HG02973 (cell line): ENCODE measurements around the gene CRYBG2.
"Not testable (repeated sequence)": the region's sequence is repeated elsewhere in the genome, so short reads cannot be mapped to it uniquely, and the experiment has no call there.

Experiments
- ATAC-seq: cut with Tn5 transposase; IDR thresholded peaks from one replicate; pipeline ENCODE4 v1.9.1; 2021; ENCODE audit warnings: moderate library complexity; ENCODE audit not compliant: unreplicated experiment

Gene CRYBG2

DNA sequence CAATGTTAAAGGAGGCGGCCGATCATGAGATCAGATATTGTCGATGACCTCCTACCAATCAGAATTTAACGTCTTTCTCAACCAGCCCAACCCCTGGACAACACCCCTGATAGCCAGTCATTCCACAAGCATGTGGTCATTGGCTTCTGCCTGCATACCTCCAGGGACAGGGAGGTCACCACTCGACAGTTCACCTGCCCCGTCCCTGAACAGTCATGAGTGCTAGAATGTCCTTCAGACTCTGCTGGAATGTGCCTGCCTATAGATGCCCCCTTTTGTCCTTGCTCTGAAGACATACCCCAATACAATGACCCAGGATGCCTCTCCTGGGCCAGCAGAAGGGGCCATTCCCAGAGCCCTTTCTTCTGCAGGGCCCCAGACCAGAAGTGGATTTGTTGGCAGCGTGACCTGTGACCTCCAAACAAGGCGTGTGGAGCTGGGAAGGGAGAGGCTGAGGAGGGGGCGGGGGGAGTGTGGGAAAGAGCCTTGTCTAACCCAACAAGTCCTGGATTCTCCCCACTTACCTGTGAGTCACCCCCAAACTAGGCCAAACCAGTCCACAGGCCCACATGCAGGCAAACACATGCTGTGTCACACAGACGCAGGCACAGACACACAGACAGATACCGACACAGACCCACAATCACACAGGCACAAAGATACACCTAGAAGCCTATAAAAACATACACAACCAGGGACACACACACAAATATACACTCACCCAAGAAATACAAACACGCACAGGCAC lies 2.2 kb downstream of the CRYBG2 start:
- no peak for ATAC-seq

DNA sequence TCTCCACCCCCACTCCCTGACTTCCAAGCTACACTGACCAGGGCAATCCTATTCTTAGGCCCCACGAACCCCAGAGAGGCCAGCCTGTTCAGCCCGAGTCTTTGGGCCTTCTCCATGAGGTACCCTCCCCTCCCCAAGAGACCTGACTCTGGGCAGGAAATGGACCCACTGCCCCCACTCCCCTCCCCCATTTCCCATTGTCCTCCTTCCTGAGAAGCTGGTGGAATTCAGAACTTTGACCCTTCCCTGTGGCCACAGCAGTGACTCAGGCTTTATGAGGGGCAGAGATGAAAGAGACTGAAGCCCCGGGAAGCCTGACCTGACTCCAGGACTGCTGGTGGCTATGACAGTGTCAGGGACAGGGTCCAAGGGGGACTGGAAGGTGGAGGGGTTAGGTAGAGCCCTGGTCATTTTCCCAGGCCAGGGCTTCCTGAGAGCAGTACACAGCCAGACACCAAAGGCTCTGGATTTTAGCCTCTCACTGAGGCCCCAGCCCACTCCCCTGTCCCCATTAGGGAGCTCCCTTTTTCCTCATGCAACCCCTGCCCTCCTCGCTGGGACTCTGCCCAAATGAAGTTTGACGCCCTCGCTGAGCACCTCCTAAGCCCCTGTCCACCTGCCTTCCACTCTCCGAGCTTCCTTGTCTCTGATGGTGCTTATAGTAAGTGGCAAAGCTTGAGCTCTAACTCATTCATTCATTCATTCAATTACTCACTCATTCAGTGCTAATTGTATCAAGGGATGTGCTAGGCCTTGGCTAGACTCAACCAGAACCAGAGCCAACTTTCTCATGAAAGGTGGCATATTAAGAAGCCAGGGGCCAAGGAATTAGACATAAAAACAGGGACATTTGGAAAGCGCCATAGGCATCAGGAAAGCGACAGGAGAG lies 3.0 kb downstream of the CRYBG2 start:
- no peak for ATAC-seq

DNA sequence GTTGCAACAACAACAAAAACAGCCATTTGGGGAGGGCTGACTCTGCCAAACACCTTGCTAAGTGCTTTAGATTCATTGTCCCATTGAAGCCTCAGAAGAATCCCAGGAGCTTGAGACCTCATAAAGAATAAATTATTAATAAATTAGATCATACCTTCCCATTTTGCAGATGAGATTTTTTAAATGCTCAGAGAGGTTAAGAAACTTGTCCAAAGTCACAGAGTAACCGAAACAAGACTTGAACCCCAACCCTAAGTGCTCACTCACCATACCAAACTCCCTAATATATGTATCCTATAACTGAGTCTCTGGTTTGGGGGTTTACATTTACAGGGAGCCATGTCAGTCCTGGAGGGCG lies 3.6 kb downstream of the CRYBG2 start:
- no peak for ATAC-seq

DNA sequence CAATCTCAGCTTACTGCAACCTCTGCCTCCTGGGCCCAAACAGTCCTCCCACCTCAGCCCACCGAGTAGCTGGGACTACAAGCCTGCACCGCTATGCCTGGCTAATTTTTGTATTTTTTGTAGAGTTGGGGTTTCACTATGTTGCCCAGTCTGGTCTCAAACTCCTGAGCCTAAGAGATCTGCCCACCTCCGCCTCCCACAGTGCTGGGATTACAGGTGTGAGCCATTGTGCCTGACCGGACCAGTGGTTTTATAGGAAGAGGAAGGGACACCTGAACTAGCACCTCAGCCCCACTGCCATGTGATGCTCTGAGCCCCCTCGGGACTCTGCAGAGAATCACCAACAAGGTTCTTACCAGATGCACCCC lies 4.1 kb downstream of the CRYBG2 start:
- no peak for ATAC-seq

DNA sequence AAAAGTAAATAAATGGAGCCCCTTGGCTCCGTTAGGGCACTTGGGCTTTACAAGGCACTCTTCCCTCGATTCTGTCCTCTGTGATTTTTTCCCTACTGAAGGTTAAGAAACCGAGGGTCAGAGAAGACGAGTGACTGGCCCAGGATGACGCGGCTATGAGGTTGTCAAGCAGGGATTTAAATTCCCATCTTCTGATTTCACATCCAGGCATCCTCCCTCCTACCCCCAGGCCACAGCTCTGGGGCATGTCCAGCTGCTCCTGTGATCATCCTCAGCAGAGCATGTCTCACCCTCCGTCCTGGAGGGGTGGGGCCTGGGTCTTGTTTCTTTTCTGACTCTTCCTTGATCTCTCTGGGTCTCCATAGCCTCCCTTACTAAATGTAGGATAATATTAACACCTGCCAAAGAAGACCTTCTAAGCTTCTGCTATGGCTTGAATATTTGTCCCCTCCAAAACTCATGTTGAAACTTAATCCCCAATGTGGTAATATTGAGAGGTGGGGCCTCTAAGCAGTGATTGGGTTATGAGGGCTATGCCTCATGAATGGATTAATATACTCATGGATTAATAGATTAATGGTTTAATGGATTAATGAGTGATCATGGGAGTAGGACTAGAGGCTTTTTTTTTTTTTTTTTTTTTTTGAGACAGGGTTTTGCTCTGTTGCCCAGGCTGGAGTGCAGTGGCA lies 4.6 kb downstream of the CRYBG2 start:
- ATAC-seq, result no peak

DNA sequence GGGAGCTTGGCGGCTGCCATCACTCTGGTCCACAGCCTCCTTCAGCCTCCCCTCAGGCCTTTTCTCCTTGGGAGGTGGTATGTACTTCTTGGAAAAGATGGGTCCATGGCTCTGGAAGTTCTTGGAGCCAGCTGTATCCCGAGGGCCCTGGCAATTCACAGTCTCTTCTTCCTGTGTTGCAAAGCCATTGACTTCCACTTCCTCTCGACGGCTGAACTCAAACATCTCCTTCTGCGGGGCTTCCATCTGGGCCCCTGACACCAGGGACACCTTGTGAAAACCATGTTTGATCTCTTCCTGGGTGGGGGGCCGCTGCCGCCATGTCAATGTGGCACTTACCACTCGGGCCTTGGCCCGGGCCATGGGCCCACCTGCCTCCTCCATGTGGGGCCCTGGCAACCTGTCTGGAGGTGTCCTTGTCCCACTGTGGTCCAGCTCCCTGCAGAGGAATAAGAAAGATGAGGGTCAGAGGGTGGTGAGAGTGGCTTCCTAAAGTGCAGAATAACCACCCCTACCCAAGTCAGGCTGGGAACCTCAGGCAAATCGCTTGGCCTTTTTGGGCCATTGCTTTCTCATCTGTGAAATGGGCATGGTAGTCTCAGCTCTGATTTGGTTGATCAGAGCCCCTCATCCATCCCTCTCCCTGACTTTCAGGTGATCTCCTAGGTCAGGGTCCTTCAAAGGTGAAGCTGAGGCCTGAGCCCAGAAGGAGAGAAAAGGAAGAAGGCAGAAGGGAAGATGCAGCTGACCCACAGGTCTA lies 7.5 kb downstream of the CRYBG2 start:
- no peak for ATAC-seq

DNA sequence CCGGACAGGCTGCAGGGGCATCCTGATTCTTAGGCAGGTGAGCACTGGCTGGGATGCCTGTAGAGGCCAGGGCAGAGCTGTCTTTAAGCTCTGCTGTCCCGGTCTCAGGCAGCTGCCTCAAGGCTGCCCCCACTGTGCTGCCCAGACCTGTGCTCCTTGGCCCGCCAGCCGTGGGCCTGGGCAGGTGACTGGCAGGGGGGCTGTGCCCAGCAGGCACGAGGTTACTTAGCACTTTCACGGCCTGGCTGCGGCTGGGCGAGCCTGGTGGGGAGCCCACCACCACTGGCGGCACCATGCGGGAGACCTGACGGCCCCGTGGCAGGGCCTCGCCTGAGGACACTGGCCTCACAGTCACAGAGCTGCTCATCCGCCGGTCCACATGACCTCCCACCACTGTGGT lies 8.2 kb downstream of the CRYBG2 start:
- no peak for ATAC-seq

DNA sequence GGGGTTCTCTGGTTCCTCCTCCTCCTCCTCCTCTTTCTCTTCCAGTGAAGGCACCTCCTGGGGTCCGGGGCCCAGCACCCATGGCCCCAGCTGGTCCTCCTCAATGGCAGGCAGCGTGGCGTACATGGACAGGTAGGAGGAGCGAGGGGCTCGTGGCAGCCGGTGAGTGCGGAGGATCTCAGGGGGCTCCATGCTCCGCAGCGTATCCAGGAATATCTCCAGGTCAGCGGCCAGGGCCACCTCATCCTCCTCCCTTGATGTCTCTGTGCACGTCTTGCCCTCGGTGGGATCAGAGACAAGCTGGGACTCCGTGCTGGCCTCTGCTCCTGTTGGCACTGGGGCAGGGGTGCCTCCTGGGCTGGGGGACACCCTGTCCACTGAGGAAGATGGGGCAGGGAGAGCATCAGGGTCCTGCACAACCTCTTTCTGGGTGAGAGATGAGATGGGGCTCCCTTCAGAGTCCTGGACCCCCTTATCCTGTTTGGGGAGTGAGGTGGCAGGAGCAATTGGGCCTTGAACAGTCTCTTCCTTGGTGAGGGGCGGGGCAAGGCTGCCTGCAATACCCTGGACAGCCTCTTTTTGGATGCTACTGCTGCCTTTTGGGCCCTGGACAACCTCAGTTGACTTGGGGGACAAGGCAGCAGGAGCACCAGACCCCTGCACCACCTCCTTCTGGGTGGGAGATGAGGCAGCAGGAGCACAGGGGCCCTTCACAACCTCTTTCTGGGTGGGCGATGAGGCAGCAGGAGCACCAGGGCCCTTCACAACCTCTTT lies 9.6 kb downstream of the CRYBG2 start:
- no peak for ATAC-seq

DNA sequence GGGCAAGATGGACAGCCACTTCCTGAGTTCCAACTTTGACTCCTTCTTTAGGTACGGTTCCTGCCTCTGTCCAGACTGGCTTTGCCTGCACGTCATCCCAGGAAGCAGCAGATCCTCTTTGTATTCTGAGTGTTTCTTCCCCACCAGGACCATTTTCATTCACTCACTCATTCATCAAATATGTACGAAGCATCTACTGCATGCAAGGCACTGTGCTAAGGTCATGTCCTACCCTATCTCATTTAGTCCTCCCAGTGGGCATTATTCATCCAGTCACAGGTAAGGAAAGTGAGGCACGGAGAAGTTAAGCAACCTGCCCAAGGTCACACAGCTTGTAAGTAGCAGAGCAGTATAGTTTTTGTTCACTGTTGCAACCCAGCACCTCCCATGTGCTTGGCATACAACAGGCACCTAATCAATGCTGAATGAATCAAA lies 13.9 kb downstream of the CRYBG2 start:
- ATAC-seq, result no peak

DNA sequence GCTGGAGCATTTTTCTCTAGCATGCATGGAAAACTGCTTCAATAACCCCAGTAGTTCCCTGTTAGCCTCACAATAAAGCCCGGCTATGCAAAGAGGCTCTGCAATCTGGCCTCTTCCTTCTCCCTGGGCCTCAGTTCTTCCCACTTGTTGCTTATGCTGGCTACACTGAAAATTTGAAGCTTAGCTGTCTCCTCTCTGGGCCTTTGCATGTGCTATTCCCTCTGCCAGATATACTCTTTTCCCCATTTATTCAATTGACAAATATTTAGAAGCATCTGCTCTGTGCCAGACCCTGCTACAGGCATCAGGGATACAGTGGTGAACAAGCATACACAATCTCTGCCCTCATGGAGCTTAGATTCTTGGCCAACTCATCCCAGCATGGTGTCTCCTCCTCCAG lies 15.3 kb downstream of the CRYBG2 start:
- no peak for ATAC-seq

DNA sequence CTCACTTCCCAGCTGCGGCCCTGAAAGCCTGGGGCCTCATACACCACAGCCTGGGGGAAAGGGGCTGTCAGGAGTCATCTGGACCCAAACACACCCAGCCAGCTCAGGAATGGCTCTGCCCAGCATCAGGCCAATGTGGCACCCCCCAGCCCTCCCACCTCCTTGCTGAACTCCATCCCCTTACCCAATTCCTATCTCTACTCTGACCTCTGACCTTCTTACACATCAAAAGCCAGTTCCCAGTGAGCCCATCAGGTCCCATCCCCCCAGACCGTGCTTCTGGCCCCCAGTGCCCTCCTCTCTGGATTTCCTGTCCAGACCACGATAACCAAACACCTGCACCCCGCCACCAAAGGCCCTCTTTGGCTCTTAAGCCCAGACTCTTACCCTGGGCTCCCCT lies 16.3 kb downstream of the CRYBG2 start:
- no peak for ATAC-seq

DNA sequence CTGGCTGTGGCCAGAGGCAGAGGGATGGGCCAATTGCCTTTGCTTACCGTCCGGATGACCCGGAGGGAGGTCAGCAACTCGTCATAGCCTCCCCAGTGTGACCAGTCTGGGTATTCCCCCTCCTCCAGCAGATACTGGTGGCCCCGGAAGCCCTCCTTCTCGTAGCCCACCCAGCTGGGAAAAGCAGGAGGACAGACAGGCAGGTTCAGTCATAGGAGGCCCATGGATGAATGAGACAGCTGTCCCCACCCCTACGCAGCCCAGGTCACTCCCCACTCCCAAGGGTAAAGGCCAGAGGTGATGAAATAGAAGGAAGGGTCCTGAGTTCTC lies 16.8 kb downstream of the CRYBG2 start:
- ATAC-seq, result no peak

DNA sequence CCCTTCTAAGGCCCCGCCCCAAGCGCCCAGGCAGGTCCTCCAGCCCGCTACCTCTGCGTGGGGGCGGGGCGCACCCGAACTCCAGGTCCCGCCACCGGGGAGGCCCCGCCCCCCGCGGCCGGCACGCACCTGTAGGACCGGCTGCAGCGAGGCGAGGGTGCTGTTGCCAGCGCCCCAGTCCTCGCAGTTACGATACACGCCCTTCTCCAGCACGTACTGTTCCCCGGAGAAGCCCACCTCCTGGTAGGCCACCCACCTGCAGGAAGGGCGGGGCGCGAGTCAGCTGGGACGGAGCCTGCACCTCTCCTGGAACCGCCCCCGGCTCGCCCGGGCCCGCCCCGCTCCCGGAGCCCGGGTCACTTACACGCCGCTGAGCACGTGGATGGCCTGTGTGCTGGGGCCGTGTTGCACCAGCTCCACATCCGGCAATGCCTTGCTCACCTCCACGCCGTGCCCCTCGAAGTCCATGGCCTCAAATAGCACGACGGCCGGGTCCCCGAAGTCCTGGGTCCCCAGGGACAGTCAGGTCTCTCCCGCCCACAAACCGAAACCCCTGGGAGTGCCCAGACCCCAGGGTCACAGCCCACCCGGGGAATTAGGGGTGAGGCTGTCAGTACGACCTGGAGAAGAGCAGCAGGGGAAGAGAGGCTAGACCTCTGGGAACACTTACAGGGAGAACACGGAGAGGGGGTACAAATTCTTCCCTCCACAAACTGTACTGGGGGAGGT lies 17.3 kb downstream of the CRYBG2 start:
- ATAC-seq, result peak; percentile 44

DNA sequence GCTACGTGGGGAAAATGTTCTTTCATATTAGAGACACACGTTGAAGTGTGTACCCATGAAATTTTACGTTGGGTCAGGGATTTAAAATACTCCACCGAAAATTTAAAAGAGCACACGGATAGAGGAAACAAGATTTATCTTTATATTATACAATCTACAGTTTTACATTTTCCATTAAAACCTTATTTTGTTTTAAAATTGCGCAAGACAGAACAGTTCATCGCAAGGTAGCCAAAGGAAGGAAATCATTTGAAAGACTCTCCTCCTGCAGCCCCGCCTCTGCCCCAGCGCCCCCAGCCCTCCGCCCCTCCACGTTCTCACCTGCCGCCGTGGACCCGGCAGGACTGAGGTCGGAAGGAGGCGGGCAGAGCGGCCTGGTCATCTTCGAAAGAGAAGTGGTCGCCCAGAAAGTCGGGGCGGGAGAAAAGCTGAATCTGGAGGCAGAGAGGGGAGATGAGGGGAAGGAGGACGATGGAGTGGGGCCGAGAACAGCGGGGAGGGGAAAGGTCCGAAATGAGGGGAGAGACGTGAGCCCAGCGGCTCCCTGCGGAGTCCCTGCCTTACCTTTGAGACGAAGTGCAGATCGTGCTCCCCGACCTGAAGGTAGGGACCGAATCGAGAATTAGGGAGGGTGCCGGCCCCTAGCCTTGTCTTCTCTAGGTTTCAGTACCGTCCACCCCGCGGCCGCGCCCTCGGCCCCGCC lies 18.0 kb downstream of the CRYBG2 start:
- peak; percentile 55 for ATAC-seq

DNA sequence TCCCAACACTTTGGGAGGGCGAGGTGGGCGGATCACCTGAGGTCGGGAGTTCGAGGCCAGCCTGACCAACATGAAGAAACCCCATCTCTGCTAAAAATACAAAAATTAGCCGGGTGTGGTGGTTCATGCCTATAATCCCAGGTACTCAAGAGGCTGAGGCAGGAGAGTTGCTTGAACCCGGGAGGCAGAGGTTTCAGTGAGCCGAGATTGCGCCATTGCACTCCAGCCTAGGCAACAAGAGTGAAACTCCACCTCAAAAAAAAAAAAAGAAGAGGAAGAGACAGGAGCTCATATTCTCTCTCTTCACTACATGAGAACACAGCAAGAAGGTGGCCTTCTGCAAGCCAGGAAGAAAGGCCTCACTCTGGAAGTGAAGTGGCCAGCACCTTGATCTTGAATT lies 20.6 kb downstream of the CRYBG2 start:
- ATAC-seq, result not testable (repeated sequence)

DNA sequence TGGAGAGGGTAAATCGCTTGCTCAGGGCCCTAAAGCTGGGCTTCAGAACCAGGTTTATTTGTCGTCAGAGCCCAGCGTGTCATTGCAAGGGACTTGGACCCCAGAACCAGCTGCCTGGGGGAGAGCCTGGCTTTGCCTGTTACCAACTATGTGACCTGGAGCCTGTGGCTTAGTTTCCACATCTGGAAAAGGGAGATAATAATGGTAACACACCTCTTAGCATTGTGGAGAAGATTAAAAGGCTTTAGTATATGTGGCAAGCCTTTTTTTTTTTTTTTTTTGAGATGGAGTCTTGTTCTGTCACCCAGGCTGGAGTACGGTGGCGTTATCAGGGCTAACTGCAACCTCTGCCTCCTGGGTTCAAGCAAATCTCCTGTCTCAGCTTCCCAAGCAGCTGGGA lies 23.7 kb downstream of the CRYBG2 start:
- ATAC-seq, result no peak

DNA sequence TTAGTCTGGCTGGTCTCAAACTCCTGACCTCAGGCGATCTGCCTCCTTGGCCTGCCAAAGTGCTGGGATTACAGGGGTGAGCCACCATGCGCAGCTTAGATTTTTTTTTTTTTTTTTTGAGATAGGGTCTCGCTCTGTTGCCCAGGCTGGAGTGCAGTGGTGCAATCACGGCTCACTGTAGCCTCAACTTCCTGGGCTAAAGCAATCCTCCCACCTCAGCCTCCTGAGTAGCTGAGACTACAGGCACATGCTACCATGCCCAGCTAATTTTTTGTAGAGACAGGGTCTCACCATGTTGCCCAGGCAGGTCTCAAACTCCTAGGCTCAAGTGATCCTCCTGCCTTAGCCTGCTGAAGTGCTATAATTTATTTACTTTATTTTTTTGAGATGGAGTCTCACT lies 24.6 kb downstream of the CRYBG2 start:
- ATAC-seq, result not testable (repeated sequence)

DNA sequence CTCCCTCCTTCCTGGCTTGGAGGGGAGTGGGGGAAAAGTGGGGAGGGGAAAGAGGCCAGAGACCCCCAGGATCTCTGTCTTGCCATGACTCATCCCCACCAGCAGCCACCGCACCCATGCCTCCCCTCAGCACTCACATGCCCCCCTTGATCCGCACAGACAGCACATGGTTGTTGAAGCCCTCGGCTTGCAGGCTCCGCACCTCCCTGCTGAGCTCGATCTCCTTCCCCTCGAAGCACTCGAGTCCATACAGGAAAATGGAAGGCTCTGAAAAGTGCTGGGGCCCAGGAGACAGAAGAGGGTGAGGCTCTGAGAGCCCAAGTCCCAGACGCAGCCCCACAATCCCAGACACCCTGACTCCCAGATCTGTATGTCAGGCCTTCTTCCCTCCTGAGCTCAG lies 25.3 kb downstream of the CRYBG2 start:
- no peak for ATAC-seq

DNA sequence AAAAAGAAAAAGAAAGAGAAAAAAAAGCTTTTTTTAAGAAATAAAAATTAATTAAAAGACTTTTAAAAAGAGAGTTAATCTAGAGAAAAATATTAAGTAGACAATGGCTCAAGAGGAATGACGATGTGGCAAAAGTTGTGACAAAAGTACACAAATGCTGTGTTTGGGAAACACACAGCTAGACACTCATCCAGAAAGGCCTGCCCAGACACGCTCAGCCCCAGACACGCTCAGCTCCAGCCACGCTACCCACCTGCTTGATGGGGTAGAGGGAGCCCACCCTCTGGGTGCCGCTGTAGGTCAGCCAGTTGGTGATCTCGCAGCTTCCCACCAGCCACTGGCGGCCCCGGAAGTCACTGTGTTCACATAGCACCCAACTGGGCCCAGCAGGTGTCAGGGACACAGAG lies 26.0 kb downstream of the CRYBG2 start:
- no peak for ATAC-seq
